ENCODE data around the gene MUSK.

The MUSK gene

DNA sequence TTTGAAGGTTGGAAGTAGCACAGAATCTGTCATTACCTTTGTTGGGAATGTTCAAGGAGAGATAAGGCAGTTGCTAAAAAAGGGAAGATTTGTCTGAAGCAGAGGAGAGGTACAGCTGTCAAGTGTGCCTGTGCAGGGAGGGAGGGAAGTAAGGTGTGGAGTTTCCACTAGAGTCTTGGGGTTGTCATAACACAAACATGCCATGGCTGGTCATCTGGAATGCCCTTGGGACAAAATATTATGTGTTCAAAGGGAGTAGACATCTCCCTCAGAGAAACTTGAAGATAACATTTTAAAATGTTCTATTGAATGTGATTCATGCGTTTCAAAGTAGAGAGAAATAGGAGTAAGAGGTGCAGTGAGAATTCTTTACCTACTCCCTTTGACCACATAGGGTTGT is 95.0 kb downstream of the MUSK start:
- H3K27me3 ChIP-seq (ENCODE audit: insufficient read depth, low read length): no peaks in the 10 kb centered on the region
- no peaks in the 10 kb centered on the region for H3K36me3 ChIP-seq (ENCODE audit: insufficient read depth, low read length)
- peaks cover 4% of the 10 kb centered on the region; the same call in 1 of the 2 replicates for H3K9me3 ChIP-seq (ENCODE audit: insufficient read depth, low read depth, low read length)
- no peak overlapping the region for H3K27ac ChIP-seq (ENCODE audit: low read depth, low read length)
- H3K4me3 ChIP-seq (ENCODE audit: low read length): no peak overlapping the region
- no peak overlapping the region for H3K9ac ChIP-seq (ENCODE audit: low read depth, low read length)
- no CpG with 5 or more reads among the region's 1 CpG for WGBS
- no peaks in the 10 kb centered on the region for H3K4me1 ChIP-seq (ENCODE audit: insufficient read depth, low read length)

- H3K4me3 ChIP-seq (ENCODE audit: low read length): no peak overlapping the region
- peaks cover 2% of the 10 kb centered on the region; the same call in 1 of the 2 replicates for H3K9me3 ChIP-seq (ENCODE audit: insufficient read depth, low read depth, low read length)
- no peak overlapping the region for H3K9ac ChIP-seq (ENCODE audit: low read depth, low read length)
- no peaks in the 10 kb centered on the region for H3K4me1 ChIP-seq (ENCODE audit: insufficient read depth, low read length)
- H3K36me3 ChIP-seq (ENCODE audit: insufficient read depth, low read length): no peaks in the 10 kb centered on the region
- 90% methylated on average over 3 of the region's 3 CpGs for WGBS
- H3K27ac ChIP-seq (ENCODE audit: low read depth, low read length): no peak overlapping the region
- no peaks in the 10 kb centered on the region for H3K27me3 ChIP-seq (ENCODE audit: insufficient read depth, low read length)
Measured at GRCh38 chr9:110764006-110764405, 95.4 kb downstream of the MUSK start.

DNA sequence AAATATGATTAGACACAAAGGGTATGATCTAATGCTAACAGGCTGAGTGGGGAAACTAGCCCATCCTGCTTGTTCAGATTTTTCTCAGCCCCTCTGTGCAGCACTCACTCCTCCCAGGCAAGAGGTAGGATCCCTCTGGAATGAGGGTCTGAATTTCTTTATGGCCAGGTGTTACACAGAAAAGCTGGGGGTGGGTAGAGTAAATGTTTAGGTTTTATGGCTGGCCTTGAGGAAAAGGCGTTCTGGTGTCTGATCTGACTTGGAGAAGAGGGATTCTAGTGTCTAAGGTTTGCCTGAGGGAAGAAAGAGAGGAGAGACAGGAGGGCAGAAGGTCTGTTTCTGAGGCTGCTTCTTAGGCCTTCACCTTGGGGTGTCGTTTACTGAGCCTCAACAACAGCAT is 97.3 kb downstream of the MUSK start:
- WGBS: 98% methylated on average over 2 of the region's 2 CpGs
- Histone ChIP-seq H3K27ac (ENCODE audit: low read depth, low read length) (no peak overlapping the region), H3K4me3 (ENCODE audit: low read length) (no peak overlapping the region), H3K36me3 (ENCODE audit: insufficient read depth, low read length) (no peaks in the 10 kb centered on the region), H3K27me3 (ENCODE audit: insufficient read depth, low read length) (no peaks in the 10 kb centered on the region), H3K4me1 (ENCODE audit: insufficient read depth, low read length) (no peaks in the 10 kb centered on the region), H3K9me3 (ENCODE audit: insufficient read depth, low read depth, low read length) (no peaks in the 10 kb centered on the region), H3K9ac (ENCODE audit: low read depth, low read length) (no peak overlapping the region)

DNA sequence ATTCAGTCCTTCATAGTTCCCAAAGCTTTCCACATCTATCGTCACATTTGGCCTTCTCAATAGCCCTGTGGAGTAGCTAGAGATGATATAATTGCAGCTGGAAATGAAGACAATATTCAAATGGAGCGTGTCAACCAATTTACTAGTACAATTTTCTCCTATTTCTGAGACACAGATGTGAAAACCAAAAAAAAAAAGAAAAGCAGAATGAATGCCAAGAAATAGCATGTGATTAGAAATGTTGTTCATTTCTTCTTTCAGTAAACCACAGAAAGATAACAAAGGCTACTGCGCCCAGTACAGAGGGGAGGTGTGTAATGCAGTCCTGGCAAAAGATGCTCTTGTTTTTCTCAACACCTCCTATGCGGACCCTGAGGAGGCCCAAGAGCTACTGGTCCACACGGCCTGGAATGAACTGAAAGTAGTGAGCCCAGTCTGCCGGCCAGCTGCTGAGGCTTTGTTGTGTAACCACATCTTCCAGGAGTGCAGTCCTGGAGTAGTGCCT is 99.0 kb downstream of the MUSK start:
- no peak overlapping the region for H3K4me3 ChIP-seq (ENCODE audit: low read length)
- H3K9ac ChIP-seq (ENCODE audit: low read depth, low read length): no peak overlapping the region
- 87% methylated on average over 4 of the region's 6 CpGs for WGBS

GRCh38 chr9:110768886-110769285 is 100.3 kb downstream of the MUSK start:
- Histone ChIP-seq H3K27me3 (ENCODE audit: insufficient read depth, low read length) (no peaks in the 10 kb centered on the region), H3K9ac (ENCODE audit: low read depth, low read length) (no peak overlapping the region), H3K36me3 (ENCODE audit: insufficient read depth, low read length) (no peaks in the 10 kb centered on the region), H3K27ac (ENCODE audit: low read depth, low read length) (no peak overlapping the region), H3K9me3 (ENCODE audit: insufficient read depth, low read depth, low read length) (no peaks in the 10 kb centered on the region), H3K4me3 (ENCODE audit: low read length) (no peak overlapping the region), H3K4me1 (ENCODE audit: insufficient read depth, low read length) (no peaks in the 10 kb centered on the region)
- WGBS: 91% methylated on average over 2 of the region's 2 CpGs

More for the DNA sequence above, 99.0 kb downstream of the MUSK start:
- Histone ChIP-seq H3K27me3 (ENCODE audit: insufficient read depth, low read length) (no peaks in the 10 kb centered on the region), H3K4me1 (ENCODE audit: insufficient read depth, low read length) (no peaks in the 10 kb centered on the region), H3K9me3 (ENCODE audit: insufficient read depth, low read depth, low read length) (no peaks in the 10 kb centered on the region), H3K27ac (ENCODE audit: low read depth, low read length) (no peak overlapping the region), H3K36me3 (ENCODE audit: insufficient read depth, low read length) (no peaks in the 10 kb centered on the region)

DNA sequence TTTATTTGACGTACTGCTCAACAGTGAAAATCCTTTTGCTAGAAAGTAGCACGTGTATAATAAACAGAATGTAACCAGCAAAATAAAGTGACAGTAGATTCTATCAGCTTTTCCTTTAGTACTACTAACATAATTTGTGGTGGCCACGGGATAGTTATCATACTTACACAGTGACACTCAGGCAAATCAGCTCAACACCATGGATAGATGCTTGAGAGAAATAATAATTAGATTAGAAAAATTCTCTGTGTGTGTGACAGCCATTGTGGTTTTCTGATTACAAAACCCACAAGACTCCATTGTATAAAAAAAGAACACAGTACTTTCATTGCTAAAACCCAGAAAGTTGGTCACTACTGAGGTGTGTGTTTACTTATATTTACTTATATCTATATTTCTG is 101.1 kb downstream of the MUSK start:
- no peak overlapping the region for H3K4me3 ChIP-seq (ENCODE audit: low read length)
- 96% methylated on average over 3 of the region's 3 CpGs for WGBS

GRCh38 chr9:110775724-110776123 is 107.1 kb downstream of the MUSK start:
- Histone ChIP-seq H3K36me3 (ENCODE audit: insufficient read depth, low read length) (no peaks in the 10 kb centered on the region), H3K27ac (ENCODE audit: low read depth, low read length) (no peak overlapping the region), H3K4me1 (ENCODE audit: insufficient read depth, low read length) (peaks cover 21% of the 10 kb centered on the region), H3K27me3 (ENCODE audit: insufficient read depth, low read length) (no peaks in the 10 kb centered on the region), H3K9ac (ENCODE audit: low read depth, low read length) (no peak overlapping the region), H3K4me3 (ENCODE audit: low read length) (no peak overlapping the region), H3K9me3 (ENCODE audit: insufficient read depth, low read depth, low read length) (no peaks in the 10 kb centered on the region)
- 89% methylated on average over 5 of the region's 5 CpGs for WGBS

More for the DNA sequence above, 101.1 kb downstream of the MUSK start:
- Histone ChIP-seq H3K36me3 (ENCODE audit: insufficient read depth, low read length) (no peaks in the 10 kb centered on the region), H3K9me3 (ENCODE audit: insufficient read depth, low read depth, low read length) (no peaks in the 10 kb centered on the region), H3K9ac (ENCODE audit: low read depth, low read length) (no peak overlapping the region), H3K27me3 (ENCODE audit: insufficient read depth, low read length) (no peaks in the 10 kb centered on the region), H3K27ac (ENCODE audit: low read depth, low read length) (no peak overlapping the region), H3K4me1 (ENCODE audit: insufficient read depth, low read length) (no peaks in the 10 kb centered on the region)

DNA sequence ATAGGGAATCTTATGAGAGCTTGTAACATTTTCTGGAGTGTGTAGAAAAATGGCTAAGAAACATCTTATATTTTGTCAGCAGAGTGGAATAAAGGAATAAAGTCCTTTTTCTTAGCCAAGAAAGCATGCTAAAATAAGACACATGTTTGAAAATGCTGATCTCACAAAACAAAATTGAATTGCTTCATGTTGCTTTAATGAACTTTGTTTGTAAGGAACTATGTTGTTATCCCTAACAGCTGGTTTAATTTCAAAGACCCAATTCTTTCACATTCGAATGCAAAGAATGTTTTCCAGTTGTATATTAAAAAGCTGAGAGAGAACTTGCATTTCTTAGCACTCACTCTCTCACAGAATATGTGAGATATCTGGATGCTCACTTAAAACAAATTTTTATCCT is 107.6 kb downstream of the MUSK start:
- H3K27ac ChIP-seq (ENCODE audit: low read depth, low read length): no peak overlapping the region
- H3K4me1 ChIP-seq (ENCODE audit: insufficient read depth, low read length): peaks cover 21% of the 10 kb centered on the region
- no peak overlapping the region for H3K9ac ChIP-seq (ENCODE audit: low read depth, low read length)
- WGBS: no CpG with 5 or more reads among the region's 1 CpG
- H3K27me3 ChIP-seq (ENCODE audit: insufficient read depth, low read length): no peaks in the 10 kb centered on the region
- no peaks in the 10 kb centered on the region for H3K36me3 ChIP-seq (ENCODE audit: insufficient read depth, low read length)
- H3K9me3 ChIP-seq (ENCODE audit: insufficient read depth, low read depth, low read length): no peaks in the 10 kb centered on the region
- H3K4me3 ChIP-seq (ENCODE audit: low read length): no peak overlapping the region

DNA sequence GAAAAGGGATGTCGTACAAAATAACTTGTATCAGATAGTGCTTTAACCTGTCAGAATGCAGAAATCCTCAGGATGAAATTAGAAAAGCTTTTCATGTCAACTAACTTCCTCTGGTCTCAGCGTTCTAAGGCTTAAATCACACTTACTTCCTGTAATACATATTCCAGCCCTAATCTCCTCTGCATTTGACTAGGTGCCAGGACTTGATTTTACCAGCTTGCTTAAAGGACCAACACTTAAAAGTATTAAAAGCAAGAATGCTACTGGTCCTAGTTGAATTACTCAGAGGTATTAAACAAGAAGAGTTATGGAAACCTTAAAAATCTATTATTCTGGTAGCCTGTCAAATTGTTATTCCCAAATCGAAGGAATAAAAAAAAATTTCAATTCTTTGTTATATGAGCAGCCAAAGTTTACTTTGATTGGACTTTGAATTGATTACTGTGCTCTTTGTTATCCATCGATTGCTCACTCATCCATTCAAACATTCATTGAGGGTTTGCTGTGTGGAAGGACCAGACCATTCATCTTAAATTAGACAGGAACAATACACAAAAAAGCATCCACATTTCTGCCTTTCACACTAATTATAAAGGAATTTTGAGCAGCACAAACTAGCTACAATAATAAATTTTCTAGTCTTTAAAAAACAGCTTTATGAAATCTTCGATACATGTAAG is 108.7 kb downstream of the MUSK start:
- no peaks in the 10 kb centered on the region for H3K27me3 ChIP-seq (ENCODE audit: insufficient read depth, low read length)
- no peaks in the 10 kb centered on the region for H3K36me3 ChIP-seq (ENCODE audit: insufficient read depth, low read length)
- no peaks in the 10 kb centered on the region for H3K9me3 ChIP-seq (ENCODE audit: insufficient read depth, low read depth, low read length)
- no peak overlapping the region for H3K27ac ChIP-seq (ENCODE audit: low read depth, low read length)
- WGBS: 73% methylated on average over 4 of the region's 5 CpGs
- H3K4me3 ChIP-seq (ENCODE audit: low read length): no peak overlapping the region
- H3K9ac ChIP-seq (ENCODE audit: low read depth, low read length): no peak overlapping the region
- peaks cover 21% of the 10 kb centered on the region for H3K4me1 ChIP-seq (ENCODE audit: insufficient read depth, low read length)

- Histone ChIP-seq H3K36me3 (ENCODE audit: insufficient read depth, low read length) (no peaks in the 10 kb centered on the region), H3K4me1 (ENCODE audit: insufficient read depth, low read length) (peaks cover 21% of the 10 kb centered on the region), H3K27ac (ENCODE audit: low read depth, low read length) (no peak overlapping the region), H3K27me3 (ENCODE audit: insufficient read depth, low read length) (no peaks in the 10 kb centered on the region), H3K9ac (ENCODE audit: low read depth, low read length) (no peak overlapping the region), H3K9me3 (ENCODE audit: insufficient read depth, low read depth, low read length) (no peaks in the 10 kb centered on the region), H3K4me3 (ENCODE audit: low read length) (no peak overlapping the region)
Measured at GRCh38 chr9:110777876-110778215, 109.3 kb downstream of the MUSK start.

DNA sequence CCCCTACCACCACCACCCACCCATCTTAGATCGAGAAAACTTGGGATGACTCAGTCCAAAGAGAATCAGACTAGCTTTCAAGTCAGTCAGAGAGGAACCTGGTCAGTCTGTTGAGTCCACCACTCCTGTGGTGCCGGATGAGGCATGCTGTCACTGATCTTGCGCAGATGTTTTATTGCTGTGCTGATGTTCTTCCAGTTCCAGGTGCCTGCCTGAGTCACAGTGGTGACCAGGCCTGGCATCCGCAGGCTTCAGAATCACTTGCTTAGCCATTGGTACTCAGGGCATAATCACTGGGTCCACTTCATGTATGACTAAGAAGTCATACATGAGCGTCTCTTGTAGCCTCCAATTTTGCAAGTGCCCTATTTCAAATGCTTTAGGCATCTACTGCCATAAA is 114.1 kb downstream of the MUSK start:
- Histone ChIP-seq H3K27me3 (ENCODE audit: insufficient read depth, low read length) (no peaks in the 10 kb centered on the region), H3K9me3 (ENCODE audit: insufficient read depth, low read depth, low read length) (no peaks in the 10 kb centered on the region), H3K4me1 (ENCODE audit: insufficient read depth, low read length) (peaks cover 4% of the 10 kb centered on the region), H3K4me3 (ENCODE audit: low read length) (no peak overlapping the region), H3K36me3 (ENCODE audit: insufficient read depth, low read length) (no peaks in the 10 kb centered on the region), H3K27ac (ENCODE audit: low read depth, low read length) (no peak overlapping the region), H3K9ac (ENCODE audit: low read depth, low read length) (no peak overlapping the region)
- 93% methylated on average over 5 of the region's 5 CpGs for WGBS

DNA sequence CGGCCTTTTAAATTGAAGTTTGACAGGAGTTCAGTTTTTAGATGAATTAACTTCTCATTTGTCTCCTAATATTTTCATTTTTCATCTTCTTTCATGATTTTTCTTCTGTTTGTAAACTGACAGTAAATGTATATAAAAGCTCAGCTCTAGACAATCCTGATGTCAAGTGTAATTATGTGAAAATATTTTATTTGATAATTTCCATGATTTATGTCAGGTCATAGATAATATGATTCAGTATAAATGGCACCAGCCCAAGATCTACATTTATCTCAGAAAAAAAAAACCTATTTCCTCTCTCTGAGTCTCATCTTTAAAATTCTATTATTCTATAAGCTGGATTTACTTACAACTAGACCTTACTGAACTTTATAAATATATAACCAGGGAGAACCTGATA is 115.7 kb downstream of the MUSK start:
- Histone ChIP-seq H3K9me3 (ENCODE audit: insufficient read depth, low read depth, low read length) (no peaks in the 10 kb centered on the region), H3K9ac (ENCODE audit: low read depth, low read length) (no peak overlapping the region), H3K4me3 (ENCODE audit: low read length) (no peak overlapping the region), H3K36me3 (ENCODE audit: insufficient read depth, low read length) (no peaks in the 10 kb centered on the region), H3K27me3 (ENCODE audit: insufficient read depth, low read length) (no peaks in the 10 kb centered on the region), H3K4me1 (ENCODE audit: insufficient read depth, low read length) (no peaks in the 10 kb centered on the region), H3K27ac (ENCODE audit: low read depth, low read length) (no peak overlapping the region)
- WGBS: no CpG with 5 or more reads among the region's 1 CpG
